ENCODE data around the gene APOL3.

Gene APOL3

DNA sequence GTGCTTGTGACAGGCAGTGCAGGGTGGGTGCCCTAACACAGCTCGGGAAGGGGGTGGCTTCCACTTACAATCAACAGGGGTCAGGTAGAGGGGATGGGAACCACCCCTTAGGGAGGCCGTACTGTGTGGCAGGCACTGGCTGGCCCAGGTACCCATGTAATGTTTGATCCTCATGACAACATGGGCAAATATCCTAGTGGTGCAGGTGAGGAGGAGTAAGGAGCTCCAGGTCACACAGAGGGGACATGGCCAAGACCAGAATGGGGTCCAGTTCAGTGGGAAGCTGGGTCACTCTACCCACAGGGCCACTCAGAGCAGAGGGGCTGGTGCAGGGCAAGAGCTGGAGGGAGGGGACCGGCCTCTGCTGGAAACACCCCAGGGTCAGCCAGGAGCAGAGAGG, 38.0 kb upstream of the APOL3 start:
- Histone ChIP-seq H3K79me2 (ENCODE audit: insufficient read depth, low read length) (no peaks in the 10 kb centered on the region), H3F3A (ENCODE audit: low read depth) (0 out of 2 replicates have a peak, but pooled peaks cover 4% of the 10 kb centered on the region), H4K20me1 (ENCODE audit: insufficient read depth, low read length, poor library complexity, severe bottlenecking) (no peaks in the 10 kb centered on the region), H3K9me2 (replicated peaks; ENCODE audit: low read depth, low read length) (no peaks in the 10 kb centered on the region), H3K4me2 (ENCODE audit: low read depth, low read length, poor library complexity, severe bottlenecking) (no peak overlapping the region), H3K4me3 (ENCODE audit: low read length, poor library complexity, severe bottlenecking) (no peak overlapping the region), H3K4me1 (ENCODE audit: insufficient read depth, low read length, poor library complexity, severe bottlenecking) (peaks cover 20% of the 10 kb centered on the region), H3K27me3 (ENCODE audit: insufficient read depth, low read length, poor library complexity, severe bottlenecking) (no peaks in the 10 kb centered on the region), H3K36me3 (ENCODE audit: insufficient read depth, low read length) (no peaks in the 10 kb centered on the region), H2AFZ (ENCODE audit: low read length) (no peak overlapping the region), H3K9ac (ENCODE audit: low read depth, low read length, poor library complexity, severe bottlenecking) (no peak overlapping the region), H3K9me3 (ENCODE audit: insufficient read depth, low read depth, low read length) (no peaks in the 10 kb centered on the region)
- TF ChIP-seq, protein P1, sequence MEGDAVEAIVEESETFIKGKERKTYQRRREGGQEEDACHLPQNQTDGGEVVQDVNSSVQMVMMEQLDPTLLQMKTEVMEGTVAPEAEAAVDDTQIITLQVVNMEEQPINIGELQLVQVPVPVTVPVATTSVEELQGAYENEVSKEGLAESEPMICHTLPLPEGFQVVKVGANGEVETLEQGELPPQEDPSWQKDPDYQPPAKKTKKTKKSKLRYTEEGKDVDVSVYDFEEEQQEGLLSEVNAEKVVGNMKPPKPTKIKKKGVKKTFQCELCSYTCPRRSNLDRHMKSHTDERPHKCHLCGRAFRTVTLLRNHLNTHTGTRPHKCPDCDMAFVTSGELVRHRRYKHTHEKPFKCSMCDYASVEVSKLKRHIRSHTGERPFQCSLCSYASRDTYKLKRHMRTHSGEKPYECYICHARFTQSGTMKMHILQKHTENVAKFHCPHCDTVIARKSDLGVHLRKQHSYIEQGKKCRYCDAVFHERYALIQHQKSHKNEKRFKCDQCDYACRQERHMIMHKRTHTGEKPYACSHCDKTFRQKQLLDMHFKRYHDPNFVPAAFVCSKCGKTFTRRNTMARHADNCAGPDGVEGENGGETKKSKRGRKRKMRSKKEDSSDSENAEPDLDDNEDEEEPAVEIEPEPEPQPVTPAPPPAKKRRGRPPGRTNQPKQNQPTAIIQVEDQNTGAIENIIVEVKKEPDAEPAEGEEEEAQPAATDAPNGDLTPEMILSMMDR (conservative IDR thresholded peaks at IDR 0.05; ENCODE audit: low read length): no peak
- TF ChIP-seq EZH2phosphoT487 (IDR thresholded peaks at IDR 0.05; ENCODE audit: borderline replicate concordance): no peak

DNA sequence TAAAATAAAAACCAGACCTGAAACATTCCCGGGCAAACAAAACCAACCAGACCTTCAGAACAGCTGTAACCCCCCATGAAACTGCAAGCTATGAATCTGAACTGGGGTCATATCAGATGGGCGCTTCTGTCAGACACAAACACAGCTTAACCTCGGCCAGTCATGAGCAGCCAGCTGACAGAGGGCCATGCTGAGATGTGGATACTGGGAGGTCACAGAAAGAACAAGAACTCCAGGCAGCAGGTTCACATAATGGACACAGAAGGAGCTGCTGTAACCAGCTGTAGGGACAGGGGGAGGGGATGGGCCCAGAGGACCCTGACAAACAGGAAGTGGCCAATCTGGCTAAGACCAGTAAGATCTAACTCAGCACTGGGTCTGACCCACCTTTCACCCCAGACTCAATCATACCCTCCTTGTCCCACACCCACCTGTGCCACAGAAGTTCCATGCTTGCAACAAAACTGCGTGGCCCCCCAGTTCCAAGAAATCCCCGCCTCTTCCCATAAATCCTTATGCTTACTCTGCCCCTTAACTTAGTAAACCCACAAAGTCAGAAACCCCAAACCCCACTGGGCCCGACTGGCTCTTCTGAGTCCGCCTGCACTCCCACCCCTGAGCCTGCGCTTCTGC, 37.1 kb upstream of the APOL3 start:
- no peaks in the 10 kb centered on the region for H4K20me1 ChIP-seq (ENCODE audit: insufficient read depth, low read length, poor library complexity, severe bottlenecking)
- peaks cover 20% of the 10 kb centered on the region for H3K4me1 ChIP-seq (ENCODE audit: insufficient read depth, low read length, poor library complexity, severe bottlenecking)
- peak overlapping the region; percentile 25 for H3K4me3 ChIP-seq (ENCODE audit: low read length, poor library complexity, severe bottlenecking)
- H3K9ac ChIP-seq (ENCODE audit: low read depth, low read length, poor library complexity, severe bottlenecking): peak overlapping the region; percentile 48
- no peaks in the 10 kb centered on the region for H3K9me3 ChIP-seq (ENCODE audit: insufficient read depth, low read depth, low read length)
- H3K79me2 ChIP-seq (ENCODE audit: insufficient read depth, low read length): no peaks in the 10 kb centered on the region
- H3K9me2 ChIP-seq (replicated peaks; ENCODE audit: low read depth, low read length): no peaks in the 10 kb centered on the region
- peak overlapping the region; percentile 38; the same call in 1 of the 2 replicates for H2AFZ ChIP-seq (ENCODE audit: low read length)
- H3K36me3 ChIP-seq (ENCODE audit: insufficient read depth, low read length): no peaks in the 10 kb centered on the region
- no peaks in the 10 kb centered on the region for H3K27me3 ChIP-seq (ENCODE audit: insufficient read depth, low read length, poor library complexity, severe bottlenecking)
- TF ChIP-seq EZH2phosphoT487 (IDR thresholded peaks at IDR 0.05; ENCODE audit: borderline replicate concordance): no peak
- TF ChIP-seq, protein P1 (conservative IDR thresholded peaks at IDR 0.05; ENCODE audit: low read length): no peak
- 0 out of 2 replicates have a peak, but pooled peaks cover 4% of the 10 kb centered on the region for H3F3A ChIP-seq (ENCODE audit: low read depth)
- H3K4me2 ChIP-seq (ENCODE audit: low read depth, low read length, poor library complexity, severe bottlenecking): peak overlapping the region; percentile 67

DNA sequence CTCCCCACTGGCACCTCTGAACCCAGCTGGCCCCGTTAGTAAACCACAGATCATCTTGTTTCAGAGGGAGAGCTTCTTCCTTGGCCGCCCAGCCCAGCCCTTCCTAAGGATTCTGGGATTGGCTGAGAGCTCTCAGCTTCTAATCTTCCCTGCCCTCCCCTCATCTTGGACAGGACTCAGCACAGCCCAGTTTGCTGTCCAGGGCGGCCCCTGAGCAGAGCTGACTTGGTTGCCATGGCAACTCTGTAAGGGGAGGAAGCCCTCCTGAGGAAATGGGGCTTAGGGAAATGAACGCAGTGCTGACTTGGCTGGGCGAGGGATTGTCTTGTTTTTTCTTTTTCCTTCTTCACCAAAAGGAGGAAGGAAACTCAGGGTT, 36.5 kb upstream of the APOL3 start:
- no peaks in the 10 kb centered on the region for H3K9me2 ChIP-seq (replicated peaks; ENCODE audit: low read depth, low read length)
- H3K79me2 ChIP-seq (ENCODE audit: insufficient read depth, low read length): no peaks in the 10 kb centered on the region
- no peaks in the 10 kb centered on the region for H4K20me1 ChIP-seq (ENCODE audit: insufficient read depth, low read length, poor library complexity, severe bottlenecking)
- peaks cover 20% of the 10 kb centered on the region for H3K4me1 ChIP-seq (ENCODE audit: insufficient read depth, low read length, poor library complexity, severe bottlenecking)
- peak overlapping the region; percentile 25 for H3K4me3 ChIP-seq (ENCODE audit: low read length, poor library complexity, severe bottlenecking)
- H2AFZ ChIP-seq (ENCODE audit: low read length): peak overlapping the region; percentile 38; the same call in 1 of the 2 replicates
- 0 out of 2 replicates have a peak, but pooled peaks cover 4% of the 10 kb centered on the region for H3F3A ChIP-seq (ENCODE audit: low read depth)
- H3K4me2 ChIP-seq (ENCODE audit: low read depth, low read length, poor library complexity, severe bottlenecking): peak overlapping the region; percentile 67
- TF ChIP-seq EZH2phosphoT487 (IDR thresholded peaks at IDR 0.05; ENCODE audit: borderline replicate concordance): no peak
- TF ChIP-seq, protein P1 (conservative IDR thresholded peaks at IDR 0.05; ENCODE audit: low read length): no peak
- H3K9me3 ChIP-seq (ENCODE audit: insufficient read depth, low read depth, low read length): no peaks in the 10 kb centered on the region
- no peaks in the 10 kb centered on the region for H3K36me3 ChIP-seq (ENCODE audit: insufficient read depth, low read length)
- H3K27me3 ChIP-seq (ENCODE audit: insufficient read depth, low read length, poor library complexity, severe bottlenecking): no peaks in the 10 kb centered on the region
- H3K9ac ChIP-seq (ENCODE audit: low read depth, low read length, poor library complexity, severe bottlenecking): peak overlapping the region; percentile 48
